NCI-H1930 (cell line): ENCODE data around the gene SCAF11.
A peak's percentile ranks its signal among the peaks of the same experiment; 100 is the strongest.
"Not testable (repeated sequence)": the region's sequence is repeated elsewhere in the genome, so short reads cannot be mapped to it uniquely, and the experiment has no call there.

ENCODE experiments used
- DNase-seq, 2 experiments: peaks; one replicate each; lab custom pipeline; 2025; lab: John Stamatoyannopoulos, UW

Gene SCAF11, protein sequence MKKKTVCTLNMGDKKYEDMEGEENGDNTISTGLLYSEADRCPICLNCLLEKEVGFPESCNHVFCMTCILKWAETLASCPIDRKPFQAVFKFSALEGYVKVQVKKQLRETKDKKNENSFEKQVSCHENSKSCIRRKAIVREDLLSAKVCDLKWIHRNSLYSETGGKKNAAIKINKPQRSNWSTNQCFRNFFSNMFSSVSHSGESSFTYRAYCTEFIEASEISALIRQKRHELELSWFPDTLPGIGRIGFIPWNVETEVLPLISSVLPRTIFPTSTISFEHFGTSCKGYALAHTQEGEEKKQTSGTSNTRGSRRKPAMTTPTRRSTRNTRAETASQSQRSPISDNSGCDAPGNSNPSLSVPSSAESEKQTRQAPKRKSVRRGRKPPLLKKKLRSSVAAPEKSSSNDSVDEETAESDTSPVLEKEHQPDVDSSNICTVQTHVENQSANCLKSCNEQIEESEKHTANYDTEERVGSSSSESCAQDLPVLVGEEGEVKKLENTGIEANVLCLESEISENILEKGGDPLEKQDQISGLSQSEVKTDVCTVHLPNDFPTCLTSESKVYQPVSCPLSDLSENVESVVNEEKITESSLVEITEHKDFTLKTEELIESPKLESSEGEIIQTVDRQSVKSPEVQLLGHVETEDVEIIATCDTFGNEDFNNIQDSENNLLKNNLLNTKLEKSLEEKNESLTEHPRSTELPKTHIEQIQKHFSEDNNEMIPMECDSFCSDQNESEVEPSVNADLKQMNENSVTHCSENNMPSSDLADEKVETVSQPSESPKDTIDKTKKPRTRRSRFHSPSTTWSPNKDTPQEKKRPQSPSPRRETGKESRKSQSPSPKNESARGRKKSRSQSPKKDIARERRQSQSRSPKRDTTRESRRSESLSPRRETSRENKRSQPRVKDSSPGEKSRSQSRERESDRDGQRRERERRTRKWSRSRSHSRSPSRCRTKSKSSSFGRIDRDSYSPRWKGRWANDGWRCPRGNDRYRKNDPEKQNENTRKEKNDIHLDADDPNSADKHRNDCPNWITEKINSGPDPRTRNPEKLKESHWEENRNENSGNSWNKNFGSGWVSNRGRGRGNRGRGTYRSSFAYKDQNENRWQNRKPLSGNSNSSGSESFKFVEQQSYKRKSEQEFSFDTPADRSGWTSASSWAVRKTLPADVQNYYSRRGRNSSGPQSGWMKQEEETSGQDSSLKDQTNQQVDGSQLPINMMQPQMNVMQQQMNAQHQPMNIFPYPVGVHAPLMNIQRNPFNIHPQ (N-terminal part only)

DNA sequence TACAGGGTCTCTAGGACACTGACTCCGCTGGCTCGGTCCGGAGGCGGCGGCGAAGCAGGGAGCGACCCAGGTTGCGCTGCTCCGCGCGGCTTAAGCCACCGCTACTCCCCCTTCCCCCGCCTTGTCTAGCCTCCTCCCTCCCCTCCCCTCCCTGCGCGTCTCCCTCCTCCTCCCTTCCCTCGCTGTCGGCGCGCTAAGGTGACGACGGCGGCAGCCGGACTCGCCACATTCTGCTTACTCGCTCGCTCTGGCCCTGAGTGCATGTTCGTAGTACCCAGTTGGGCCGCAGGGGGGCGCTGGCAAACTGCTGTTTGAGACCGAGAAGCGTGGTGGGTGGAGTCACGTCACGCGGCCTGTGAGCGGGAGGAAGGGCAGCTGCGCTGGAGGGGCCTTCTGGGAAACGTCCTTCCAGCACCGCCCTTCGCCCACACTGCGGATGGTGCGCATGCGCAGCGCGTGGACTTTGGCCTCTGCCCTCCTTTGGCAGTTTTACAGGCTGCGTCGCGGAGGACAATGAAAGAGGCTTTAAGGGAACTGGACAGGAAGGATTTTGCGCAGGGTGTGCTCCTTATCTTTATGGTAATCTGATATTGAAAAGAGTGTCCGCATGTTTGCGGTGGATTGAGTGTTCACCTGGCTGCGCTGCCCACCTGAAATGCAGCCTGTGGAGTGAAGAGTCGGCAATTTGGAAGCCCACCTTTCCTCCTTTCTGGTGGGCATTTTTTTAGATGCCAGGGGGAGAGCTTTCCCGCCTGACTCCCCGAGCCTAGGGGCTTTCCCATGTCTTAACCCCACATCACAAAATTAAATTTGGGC lies at the start of gene SCAF11:
TSS of gene SCAF11 (minus strand) at position 107 of the 816 bp plus-strand sequence. CDS start 26,407 bp downstream, outside the sequence.
- DNase-seq = peak; percentile 100

DNA sequence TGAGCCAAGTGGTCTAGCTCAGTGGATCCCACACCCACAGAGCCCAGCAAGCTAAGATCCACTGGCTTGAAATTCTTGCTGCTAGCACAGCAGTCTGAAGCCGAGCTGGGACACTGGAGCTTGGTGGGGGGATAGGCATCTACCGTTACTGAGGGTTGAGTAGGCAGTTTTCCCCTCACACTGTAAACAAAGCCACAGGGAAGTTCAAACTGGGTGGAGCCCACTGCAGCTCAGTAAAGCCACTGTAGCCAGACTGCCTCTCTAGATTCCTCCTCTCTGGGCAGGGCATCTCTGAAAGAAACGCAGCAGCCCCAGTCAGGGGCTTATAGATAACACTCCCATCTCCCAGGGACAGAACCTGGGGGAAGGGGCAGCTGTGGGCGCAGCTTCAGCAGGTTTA lies 46.7 kb upstream of the SCAF11 start:
- not testable (repeated sequence) for DNase-seq

DNA sequence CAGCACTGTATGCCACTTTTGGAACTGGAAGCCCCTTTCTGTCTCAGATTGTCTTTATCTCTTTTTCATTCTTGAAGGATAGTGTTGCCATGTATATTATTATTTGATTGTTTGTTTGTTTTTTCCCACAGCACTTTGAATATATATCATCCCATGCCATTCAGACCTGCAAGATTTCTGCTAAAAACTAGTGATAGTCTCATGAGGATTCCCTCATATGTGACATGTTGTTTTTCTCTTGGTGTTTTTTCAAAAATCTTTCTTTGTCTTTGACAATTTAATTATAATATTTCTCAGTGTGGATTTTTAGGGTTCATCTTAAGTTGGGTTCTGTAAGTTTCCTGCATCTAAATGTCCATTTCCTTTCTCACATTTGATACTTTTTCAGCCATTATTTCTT lies 36.8 kb upstream of the SCAF11 start:
- no peak for DNase-seq

DNA sequence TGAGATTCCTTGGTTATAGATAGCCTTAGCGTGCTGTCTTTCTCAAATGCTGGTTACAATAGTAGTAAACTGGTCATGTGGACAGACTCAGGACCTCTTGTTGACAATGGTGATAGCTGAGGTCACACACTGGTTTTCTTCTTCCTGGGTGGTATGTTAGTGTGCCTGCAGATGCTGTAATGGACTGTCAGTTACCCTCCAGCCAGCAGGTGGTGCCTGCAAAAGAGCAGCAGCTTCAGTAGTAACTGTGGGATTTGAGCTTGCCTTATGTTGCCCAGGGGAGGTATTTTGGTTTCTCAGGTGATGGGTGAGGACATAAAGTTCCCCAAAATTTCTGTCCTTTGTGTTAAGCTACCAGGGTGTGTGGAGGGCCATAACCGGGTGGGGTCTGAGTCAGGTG lies 33.7 kb upstream of the SCAF11 start:
- no peak for DNase-seq

DNA sequence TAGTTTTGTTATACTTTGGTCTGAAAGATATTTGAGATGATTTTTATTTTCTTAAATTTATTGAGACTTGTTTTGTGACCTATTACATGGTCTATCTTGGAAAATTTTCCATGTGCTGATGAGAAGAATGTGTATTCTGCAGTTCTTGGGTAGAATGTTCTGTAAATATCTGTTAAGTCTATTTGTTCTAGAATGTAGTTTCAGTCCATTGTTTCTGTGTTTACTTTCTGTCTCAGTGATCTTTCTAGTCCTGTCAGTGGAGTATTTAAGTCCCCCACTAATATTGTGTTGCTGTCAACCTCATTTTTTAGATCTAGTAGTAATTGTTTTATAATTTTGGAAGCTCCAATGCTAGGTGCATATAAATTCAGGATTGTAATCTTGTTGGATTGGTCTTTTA lies 30.4 kb upstream of the SCAF11 start:
- DNase-seq = no peak

DNA sequence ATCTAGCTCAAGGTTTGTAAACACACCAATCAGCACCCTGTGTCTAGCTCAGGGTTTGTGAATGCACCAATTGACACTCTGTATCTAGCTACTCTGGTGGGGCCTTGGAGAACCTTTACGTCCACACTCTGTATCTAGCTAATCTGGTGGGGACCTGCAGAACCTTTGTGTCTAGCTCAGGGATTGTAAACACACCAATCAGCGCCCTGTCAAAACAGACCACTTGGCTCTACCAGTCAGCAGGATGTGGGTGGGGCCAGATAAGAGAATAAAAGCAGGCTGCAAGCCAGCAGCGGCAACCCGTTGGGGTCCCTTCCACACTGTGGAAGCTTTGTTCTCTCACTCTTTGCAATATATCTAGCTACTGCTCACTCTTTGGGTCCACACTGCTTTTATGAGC lies 28.3 kb upstream of the SCAF11 start:
- not testable (repeated sequence) for DNase-seq

DNA sequence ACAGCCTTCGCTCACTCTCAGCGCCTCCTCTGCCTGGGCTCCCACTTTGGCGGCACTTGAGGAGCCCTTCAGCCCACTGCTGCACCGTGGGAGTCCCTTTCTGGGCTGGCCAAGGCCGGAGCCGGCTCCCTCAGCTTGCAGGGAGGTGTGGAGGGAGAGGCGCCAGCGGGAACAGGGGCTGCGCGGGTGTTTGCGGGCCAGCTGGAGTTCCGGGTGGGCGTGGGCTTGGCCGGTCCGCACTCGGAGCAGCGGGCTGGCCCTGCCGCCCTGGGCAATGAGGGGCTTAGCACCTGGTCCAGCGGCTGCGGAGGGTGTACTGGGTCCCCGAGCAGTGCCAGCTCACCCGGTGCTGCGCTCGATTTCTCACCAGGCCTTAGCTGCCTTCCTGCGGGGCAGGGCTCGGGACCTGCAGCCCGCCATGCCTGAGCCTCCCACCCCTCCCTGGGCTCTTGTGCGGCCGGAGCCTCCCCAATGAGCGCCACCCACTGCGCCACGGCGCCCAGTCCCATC lies 27.5 kb upstream of the SCAF11 start:
- not testable (repeated sequence) for DNase-seq

DNA sequence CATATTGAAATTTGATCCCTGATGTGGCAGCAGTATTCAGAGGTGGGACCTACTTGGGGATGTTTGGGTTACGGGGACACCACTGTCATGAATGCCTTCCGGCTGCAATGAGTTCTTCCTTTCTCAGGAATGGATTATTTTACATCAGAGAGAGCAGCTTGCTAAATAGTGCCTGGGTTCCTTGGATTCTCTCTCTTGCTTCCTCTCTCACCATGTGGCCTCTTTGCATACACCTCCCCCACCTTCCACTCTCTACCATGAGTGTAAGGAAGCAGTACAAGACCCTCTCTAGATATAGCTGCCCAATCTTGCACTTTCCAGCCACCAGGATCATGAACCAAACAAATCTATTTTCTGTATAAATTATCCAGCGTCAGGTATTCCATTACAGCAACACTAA lies 15.4 kb upstream of the SCAF11 start:
- no peak for DNase-seq

DNA sequence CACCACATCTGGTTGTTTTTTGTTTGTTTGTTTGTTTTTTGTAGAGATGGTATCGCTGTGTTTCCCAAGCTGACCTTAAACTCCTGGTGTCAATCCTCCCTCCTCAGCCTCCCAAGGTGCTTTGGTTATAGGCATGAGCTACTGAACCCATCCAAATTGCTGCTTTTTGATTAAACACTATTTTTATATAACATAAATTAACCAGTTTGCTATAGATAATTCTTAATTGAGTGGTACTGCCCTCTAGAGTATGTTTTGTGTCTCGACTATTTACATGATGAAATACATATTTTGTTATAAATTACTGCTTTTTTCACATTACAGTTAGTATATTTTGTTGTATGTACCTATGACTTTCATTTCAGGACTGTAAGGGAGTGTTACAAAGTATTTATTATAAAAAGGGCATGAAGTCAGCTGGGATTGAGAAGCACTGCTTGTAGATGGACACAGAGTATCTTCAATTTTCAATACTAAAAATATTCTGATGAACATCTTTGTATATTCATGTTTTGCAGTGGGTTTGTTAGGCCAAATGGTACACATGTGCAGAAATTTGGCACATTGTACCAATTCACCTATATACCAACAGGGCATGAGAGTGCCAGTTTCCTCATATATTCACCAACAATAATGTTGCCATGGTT lies 14.9 kb upstream of the SCAF11 start:
- no peak for DNase-seq

DNA sequence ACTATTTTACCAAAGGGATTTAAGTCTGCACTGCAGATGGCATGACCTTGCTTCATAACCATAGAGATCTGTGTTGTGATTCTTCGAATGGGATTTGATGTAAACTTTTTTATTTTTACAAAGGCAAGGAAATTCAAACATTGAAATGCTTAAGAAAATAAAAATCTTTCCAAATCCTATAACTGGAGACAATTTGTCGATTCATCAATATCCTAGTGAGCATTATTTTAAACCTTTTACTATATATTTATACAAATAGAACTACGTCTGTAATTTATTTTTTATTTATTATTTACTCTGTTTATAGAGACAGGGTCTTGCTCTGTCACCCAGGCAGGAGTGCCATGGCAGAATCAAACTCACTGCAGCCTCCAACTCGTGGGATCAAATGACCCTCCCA lies 14.3 kb upstream of the SCAF11 start:
- no peak for DNase-seq

DNA sequence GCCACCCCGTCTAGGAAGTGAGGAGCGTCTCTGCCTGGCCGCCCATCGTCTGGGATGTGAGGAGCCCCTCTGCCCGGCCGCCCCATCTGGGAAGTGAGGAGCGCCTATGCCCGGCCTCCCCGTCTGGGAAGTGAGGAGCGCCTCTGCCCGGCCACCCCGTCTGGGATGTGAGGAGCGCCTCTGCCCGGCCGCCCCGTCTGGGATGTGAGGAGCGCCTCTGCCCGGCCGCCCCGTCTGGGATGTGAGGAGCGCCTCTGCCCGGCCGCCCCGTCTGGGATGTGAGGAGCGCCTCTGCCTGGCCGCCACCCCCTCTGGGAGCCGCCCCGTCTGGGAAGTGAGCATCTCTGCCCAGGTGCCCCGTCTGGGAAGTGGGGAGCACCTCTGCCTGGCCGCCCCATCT lies 9.7 kb upstream of the SCAF11 start:
- not testable (repeated sequence) for DNase-seq

DNA sequence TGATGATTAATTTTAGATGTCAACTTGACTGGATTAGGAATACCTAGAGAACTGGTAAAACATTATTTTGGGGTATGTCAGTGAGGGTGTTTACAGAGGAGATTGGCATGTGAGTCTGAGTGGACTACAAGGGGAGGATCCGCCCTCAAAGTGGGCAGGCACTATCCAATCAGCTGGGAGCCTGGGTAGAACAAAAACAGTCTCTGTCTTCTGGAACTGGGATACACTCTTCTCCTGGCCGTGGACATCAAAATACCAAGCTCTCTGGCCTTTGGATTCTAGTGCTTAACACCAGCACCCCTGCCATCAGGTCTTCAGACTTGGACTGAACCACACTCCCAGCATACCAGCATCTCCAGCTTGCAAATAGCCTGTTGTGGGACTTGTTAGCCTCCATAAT lies 4.4 kb upstream of the SCAF11 start:
- no peak for DNase-seq

DNA sequence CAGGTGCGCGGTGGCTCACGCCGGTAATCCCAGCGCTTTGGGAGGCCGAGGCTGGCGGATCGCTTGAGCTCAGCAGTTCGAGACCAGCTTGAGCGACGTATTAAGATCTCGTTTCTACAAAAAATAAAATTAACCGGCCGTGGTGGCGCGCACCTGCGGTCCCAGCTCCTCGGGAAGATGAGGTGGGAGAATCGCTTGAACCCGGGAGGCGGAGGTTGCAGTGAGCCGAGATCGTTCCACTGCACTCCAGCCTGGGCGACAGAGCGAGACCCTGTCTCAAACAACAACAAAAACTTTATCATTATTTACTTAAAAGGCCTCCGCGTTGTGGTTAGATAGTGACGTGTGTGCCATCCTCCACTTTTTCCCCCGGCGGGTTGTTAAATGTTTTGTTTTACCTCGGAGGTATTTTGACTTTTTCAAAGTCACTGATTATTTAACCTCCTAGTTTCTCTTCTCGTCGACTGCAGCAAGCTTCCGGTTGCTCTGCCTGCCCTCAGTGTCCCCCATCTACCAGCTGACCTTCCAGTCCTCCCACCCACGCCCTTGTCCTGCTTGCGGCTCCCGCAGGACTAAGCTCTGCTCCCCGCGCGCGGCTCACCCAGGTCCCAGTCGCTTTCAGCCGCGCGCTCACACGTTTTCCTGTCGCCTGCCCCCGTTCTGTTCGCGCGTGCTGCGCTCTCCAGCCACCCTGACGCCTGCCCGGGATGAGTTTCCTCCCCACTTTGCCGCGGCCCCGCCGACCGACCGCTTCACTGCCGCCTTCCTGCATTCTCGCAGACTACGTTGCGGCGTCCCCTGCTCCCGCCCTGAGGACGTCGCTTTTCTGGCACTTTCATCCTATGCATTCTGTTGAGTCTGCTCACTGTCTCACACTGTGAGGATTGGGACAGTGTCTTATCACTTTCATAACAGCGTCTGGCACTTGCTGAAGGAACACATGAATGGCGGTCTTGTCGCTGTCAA lies 1.2 kb upstream of the SCAF11 start:
- DNase-seq = peak; percentile 95

DNA sequence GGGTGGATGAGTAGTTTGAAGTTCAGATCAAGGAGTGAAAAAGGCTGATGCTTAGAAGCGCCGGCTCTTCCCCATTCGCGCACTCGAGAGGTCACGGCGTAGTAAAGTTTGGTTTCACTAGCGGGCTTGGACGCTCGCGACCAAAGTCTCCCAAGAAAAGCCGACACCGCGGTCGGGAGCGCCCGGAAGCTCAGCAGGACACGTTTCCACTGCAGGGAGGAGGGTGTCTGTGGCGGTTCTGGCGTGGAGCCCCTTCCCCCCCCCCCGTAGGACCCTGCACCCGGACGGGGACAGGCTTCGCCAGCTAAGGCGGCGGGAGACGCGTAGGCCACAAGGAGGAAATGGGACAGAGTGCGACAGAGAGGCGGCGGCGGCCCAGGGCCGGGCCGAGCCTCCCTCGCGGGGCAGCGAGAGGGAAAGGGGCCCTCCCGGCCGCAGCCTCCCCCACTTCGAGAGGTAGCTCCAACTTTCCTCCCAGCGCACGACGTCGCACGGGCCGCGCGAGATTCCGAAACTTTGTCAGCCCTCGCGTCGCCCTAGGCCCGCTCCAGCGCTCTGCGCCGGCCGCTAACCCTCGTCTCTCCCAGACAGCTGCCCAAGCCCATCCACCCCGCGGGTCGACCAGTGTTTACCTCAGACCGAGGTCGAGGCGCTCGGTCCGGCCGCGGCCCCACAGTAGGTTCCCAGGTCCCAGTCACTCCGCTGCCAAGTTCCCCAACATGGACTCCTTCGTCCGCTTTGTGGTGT lies 480 bp downstream of the SCAF11 start:
- peak; percentile 75 to 82 for DNase-seq

DNA sequence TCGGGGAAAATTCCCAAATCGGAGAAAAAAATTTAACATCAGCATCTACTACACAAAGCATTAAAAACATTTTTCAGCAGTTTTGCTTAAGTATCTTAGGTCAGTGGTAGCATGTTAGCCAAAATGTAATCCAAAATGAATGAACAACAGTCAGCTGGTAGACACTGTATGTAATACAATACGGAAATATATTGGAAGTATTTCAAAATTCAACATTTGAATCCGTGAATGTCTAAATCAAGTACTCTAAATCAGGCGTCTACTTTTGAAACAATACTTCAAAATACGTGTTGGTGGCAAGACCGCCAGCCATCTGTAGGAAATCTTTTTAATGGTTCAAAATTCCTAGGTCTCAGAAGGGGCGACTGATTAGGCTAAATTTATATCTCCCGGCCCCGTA lies 1.1 kb downstream of the SCAF11 start:
- no peak for DNase-seq

DNA sequence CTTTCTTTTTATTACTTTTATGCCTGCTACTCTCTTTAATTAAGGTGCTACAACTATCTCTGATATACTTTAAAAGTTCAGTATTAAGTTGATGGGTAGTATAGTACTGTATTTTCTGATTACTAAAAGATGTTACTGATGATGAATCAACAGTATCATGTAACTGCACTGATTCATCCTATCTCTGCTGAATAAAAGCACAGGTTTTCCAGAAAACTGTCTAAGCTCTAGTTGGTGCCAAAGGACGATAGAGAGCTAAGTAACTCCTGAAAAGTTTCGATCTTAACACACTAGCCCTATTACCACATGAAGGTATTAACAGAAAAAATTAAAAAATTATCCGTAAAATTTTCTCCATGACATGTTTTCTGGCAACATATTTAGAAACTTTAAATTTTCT lies 2.1 kb downstream of the SCAF11 start:
- no peak for DNase-seq

DNA sequence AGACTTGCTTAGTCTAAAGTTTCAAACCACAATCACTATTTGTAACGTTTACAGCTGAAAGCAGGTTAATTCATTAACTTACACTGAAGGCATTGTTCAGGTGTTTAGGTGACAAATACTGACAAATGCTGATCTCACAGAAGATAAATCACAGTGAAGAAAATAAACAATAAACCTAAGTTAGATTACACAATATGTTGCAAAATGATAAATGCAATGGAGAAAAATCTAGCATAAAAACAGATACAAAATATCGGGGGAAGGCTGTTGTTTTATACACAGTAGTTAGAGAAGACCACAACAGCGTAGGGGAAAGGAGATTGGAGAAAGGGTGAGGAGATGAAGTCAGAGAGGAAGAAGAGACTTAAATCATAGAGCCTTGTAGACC lies 3.0 kb downstream of the SCAF11 start:
- DNase-seq = no peak

DNA sequence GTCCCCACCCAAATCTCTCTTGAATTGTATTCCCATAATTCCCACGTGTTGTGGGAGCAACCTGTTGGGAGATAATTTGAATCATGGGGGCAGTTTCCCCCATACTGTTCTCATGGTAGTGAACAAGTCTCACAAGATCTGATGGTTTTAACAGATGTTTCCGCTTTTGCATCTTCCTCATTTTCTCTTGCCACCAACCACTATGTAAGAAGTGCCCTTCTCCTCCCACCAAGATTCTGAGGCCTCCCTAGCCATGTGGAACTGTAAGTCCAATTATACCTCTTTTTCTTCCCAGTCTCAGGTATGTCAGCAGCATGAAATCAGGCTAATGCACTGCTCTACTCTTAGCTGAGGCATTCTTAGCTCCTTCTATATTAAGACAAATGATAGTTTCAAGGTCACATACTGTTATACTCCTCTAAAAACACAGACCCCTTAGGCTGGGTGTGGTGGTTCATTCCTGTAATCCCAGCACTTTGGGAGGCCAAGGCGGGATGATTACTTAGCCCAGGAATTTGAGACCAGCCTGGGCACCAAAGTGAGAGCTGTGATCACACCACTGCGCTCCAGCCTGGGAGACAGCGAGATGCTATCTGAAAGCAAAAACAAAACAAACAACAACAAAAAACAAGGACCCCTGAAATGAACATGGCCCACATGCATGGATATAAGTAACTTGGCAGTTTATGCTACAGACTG lies 3.6 kb downstream of the SCAF11 start:
- DNase-seq = no peak
